ENCODE data around the gene TMTC1.
A peak's percentile ranks its signal among the peaks of the same experiment; 100 is the strongest.

Gene TMTC1

GRCh38 chr12:29508949-29509348, 274.8 kb downstream of the TMTC1 start:
- no peaks in the 10 kb centered on the region for H3K27me3 ChIP-seq (ENCODE audit: insufficient read depth, insufficient read length)
- H3K9me3 ChIP-seq (ENCODE audit: insufficient read depth, low read length), result no peaks in the 10 kb centered on the region
- no peaks in the 10 kb centered on the region for H3K36me3 ChIP-seq (ENCODE audit: insufficient read depth, insufficient read length, low read length)
- H3K4me1 ChIP-seq (ENCODE audit: insufficient read depth, insufficient read length), result no peaks in the 10 kb centered on the region
- H3K4me3 ChIP-seq (ENCODE audit: insufficient read length, low read depth), result no peak overlapping the region
- TF ChIP-seq SUZ12 (IDR thresholded peaks at IDR 0.05; ENCODE audit: extremely low read depth, insufficient read depth, insufficient read length), result no peak
- no peak for TF ChIP-seq ZNF274 (IDR thresholded peaks at IDR 0.05; ENCODE audit: low read depth, low read length)
- no peak for TF ChIP-seq YY1 (IDR thresholded peaks at IDR 0.05; ENCODE audit: insufficient read depth, insufficient read length)
- H3K9ac ChIP-seq (ENCODE audit: insufficient read length, low read depth), result no peak overlapping the region
- no peak for DNase-seq (ENCODE audit: low read depth, low spot score)

GRCh38 chr12:29505122-29505521, 278.6 kb downstream of the TMTC1 start:
- Histone ChIP-seq H3K36me3 (ENCODE audit: insufficient read depth, insufficient read length, low read length) (no peaks in the 10 kb centered on the region), H3K9ac (ENCODE audit: insufficient read length, low read depth) (no peak overlapping the region), H3K4me3 (ENCODE audit: insufficient read length, low read depth) (no peak overlapping the region), H3K4me1 (ENCODE audit: insufficient read depth, insufficient read length) (no peaks in the 10 kb centered on the region), H3K9me3 (ENCODE audit: insufficient read depth, low read length) (no peaks in the 10 kb centered on the region), H3K27me3 (ENCODE audit: insufficient read depth, insufficient read length) (no peaks in the 10 kb centered on the region)
- DNase-seq (ENCODE audit: low read depth, low spot score), result no peak
- TF ChIP-seq YY1 (IDR thresholded peaks at IDR 0.05; ENCODE audit: insufficient read depth, insufficient read length) (no peak), SUZ12 (IDR thresholded peaks at IDR 0.05; ENCODE audit: extremely low read depth, insufficient read depth, insufficient read length) (no peak), ZNF274 (IDR thresholded peaks at IDR 0.05; ENCODE audit: low read depth, low read length) (no peak)

- TF ChIP-seq SUZ12 (IDR thresholded peaks at IDR 0.05; ENCODE audit: extremely low read depth, insufficient read depth, insufficient read length), result no peak
- H3K36me3 ChIP-seq (ENCODE audit: insufficient read depth, insufficient read length, low read length), result no peaks in the 10 kb centered on the region
Measured at GRCh38 chr12:29503283-29503682, 280.5 kb downstream of the TMTC1 start.

GRCh38 chr12:29499235-29499634, 284.5 kb downstream of the TMTC1 start:
- Histone ChIP-seq H3K27me3 (ENCODE audit: insufficient read depth, insufficient read length) (no peaks in the 10 kb centered on the region), H3K9ac (ENCODE audit: insufficient read length, low read depth) (no peak overlapping the region), H3K36me3 (ENCODE audit: insufficient read depth, insufficient read length, low read length) (no peaks in the 10 kb centered on the region), H3K4me3 (ENCODE audit: insufficient read length, low read depth) (no peak overlapping the region), H3K9me3 (ENCODE audit: insufficient read depth, low read length) (no peaks in the 10 kb centered on the region), H3K4me1 (ENCODE audit: insufficient read depth, insufficient read length) (no peaks in the 10 kb centered on the region)
- peak; percentile 16 for DNase-seq (ENCODE audit: low read depth, low spot score)
- no peak for TF ChIP-seq YY1 (IDR thresholded peaks at IDR 0.05; ENCODE audit: insufficient read depth, insufficient read length)
- no peak for TF ChIP-seq ZNF274 (IDR thresholded peaks at IDR 0.05; ENCODE audit: low read depth, low read length)
- TF ChIP-seq SUZ12 (IDR thresholded peaks at IDR 0.05; ENCODE audit: extremely low read depth, insufficient read depth, insufficient read length), result no peak

More at GRCh38 chr12:29503283-29503682, 280.5 kb downstream of the TMTC1 start:
- H3K27me3 ChIP-seq (ENCODE audit: insufficient read depth, insufficient read length), result no peaks in the 10 kb centered on the region
- H3K4me3 ChIP-seq (ENCODE audit: insufficient read length, low read depth), result no peak overlapping the region
- no peak for DNase-seq (ENCODE audit: low read depth, low spot score)
- no peaks in the 10 kb centered on the region for H3K9me3 ChIP-seq (ENCODE audit: insufficient read depth, low read length)
- H3K4me1 ChIP-seq (ENCODE audit: insufficient read depth, insufficient read length), result no peaks in the 10 kb centered on the region
- no peak overlapping the region for H3K9ac ChIP-seq (ENCODE audit: insufficient read length, low read depth)

- Histone ChIP-seq H3K27me3 (ENCODE audit: insufficient read depth, insufficient read length) (no peaks in the 10 kb centered on the region), H3K9me3 (ENCODE audit: insufficient read depth, low read length) (no peaks in the 10 kb centered on the region), H3K4me1 (ENCODE audit: insufficient read depth, insufficient read length) (no peaks in the 10 kb centered on the region), H3K4me3 (ENCODE audit: insufficient read length, low read depth) (no peak within 1 kb of the TSS), H3K9ac (ENCODE audit: insufficient read length, low read depth) (no peak within 1 kb of the TSS), H3K36me3 (ENCODE audit: insufficient read depth, insufficient read length, low read length) (no peaks in the 10 kb centered on the region)
- no peak for DNase-seq (ENCODE audit: low read depth, low spot score)
- TF ChIP-seq ZNF274 (IDR thresholded peaks at IDR 0.05; ENCODE audit: low read depth, low read length), result no peak
- TF ChIP-seq SUZ12 (IDR thresholded peaks at IDR 0.05; ENCODE audit: extremely low read depth, insufficient read depth, insufficient read length), result no peak
- no peak for TF ChIP-seq YY1 (IDR thresholded peaks at IDR 0.05; ENCODE audit: insufficient read depth, insufficient read length)
Measured at GRCh38 chr12:29497588-29497987, 286.2 kb downstream of the TMTC1 start, which contains the start of gene OVCH1. TSS of gene OVCH1 (minus strand) at chr12:29497686. CDS start at chr12:29497686, 0 bp downstream.

- Histone ChIP-seq H3K27me3 (ENCODE audit: insufficient read depth, insufficient read length) (no peaks in the 10 kb centered on the region), H3K9ac (ENCODE audit: insufficient read length, low read depth) (no peak overlapping the region), H3K36me3 (ENCODE audit: insufficient read depth, insufficient read length, low read length) (no peaks in the 10 kb centered on the region), H3K9me3 (ENCODE audit: insufficient read depth, low read length) (no peaks in the 10 kb centered on the region), H3K4me3 (ENCODE audit: insufficient read length, low read depth) (no peak overlapping the region), H3K4me1 (ENCODE audit: insufficient read depth, insufficient read length) (no peaks in the 10 kb centered on the region)
- DNase-seq (ENCODE audit: low read depth, low spot score), result no peak
- TF ChIP-seq YY1 (IDR thresholded peaks at IDR 0.05; ENCODE audit: insufficient read depth, insufficient read length) (no peak), SUZ12 (IDR thresholded peaks at IDR 0.05; ENCODE audit: extremely low read depth, insufficient read depth, insufficient read length) (no peak)
Measured at GRCh38 chr12:29492891-29493290, 290.9 kb downstream of the TMTC1 start.

- TF ChIP-seq YY1 (IDR thresholded peaks at IDR 0.05; ENCODE audit: insufficient read depth, insufficient read length) (no peak), ZNF274 (IDR thresholded peaks at IDR 0.05; ENCODE audit: low read depth, low read length) (no peak), SUZ12 (IDR thresholded peaks at IDR 0.05; ENCODE audit: extremely low read depth, insufficient read depth, insufficient read length) (no peak)
- no peak for DNase-seq (ENCODE audit: low read depth, low spot score)
- Histone ChIP-seq H3K27me3 (ENCODE audit: insufficient read depth, insufficient read length) (no peaks in the 10 kb centered on the region), H3K4me3 (ENCODE audit: insufficient read length, low read depth) (no peak overlapping the region), H3K4me1 (ENCODE audit: insufficient read depth, insufficient read length) (no peaks in the 10 kb centered on the region), H3K9ac (ENCODE audit: insufficient read length, low read depth) (no peak overlapping the region), H3K36me3 (ENCODE audit: insufficient read depth, insufficient read length, low read length) (no peaks in the 10 kb centered on the region), H3K9me3 (ENCODE audit: insufficient read depth, low read length) (no peaks in the 10 kb centered on the region)
Measured at GRCh38 chr12:29486972-29487371, 296.8 kb downstream of the TMTC1 start.

GRCh38 chr12:29463198-29463597, 320.5 kb downstream of the TMTC1 start:
- TF ChIP-seq YY1 (IDR thresholded peaks at IDR 0.05; ENCODE audit: insufficient read depth, insufficient read length) (no peak), ZNF274 (IDR thresholded peaks at IDR 0.05; ENCODE audit: low read depth, low read length) (no peak), SUZ12 (IDR thresholded peaks at IDR 0.05; ENCODE audit: extremely low read depth, insufficient read depth, insufficient read length) (no peak)
- no peak for DNase-seq (ENCODE audit: low read depth, low spot score)
- Histone ChIP-seq H3K9me3 (ENCODE audit: insufficient read depth, low read length) (no peaks in the 10 kb centered on the region), H3K36me3 (ENCODE audit: insufficient read depth, insufficient read length, low read length) (no peaks in the 10 kb centered on the region), H3K9ac (ENCODE audit: insufficient read length, low read depth) (no peak overlapping the region), H3K4me1 (ENCODE audit: insufficient read depth, insufficient read length) (no peaks in the 10 kb centered on the region), H3K4me3 (ENCODE audit: insufficient read length, low read depth) (no peak overlapping the region), H3K27me3 (ENCODE audit: insufficient read depth, insufficient read length) (no peaks in the 10 kb centered on the region)
